Testis (tissue), 3 donors: Measurements from ENCODE around the gene BTBD2. TPM values are rescaled to one million over a fixed set of nuclear protein-coding genes. Genes with fewer than 3 reads are reported as not detected.
A peak's percentile ranks its signal among the peaks of the same experiment; 100 is the strongest.

Source experiments
- DNase-seq: peaks from one replicate; pipeline ENCODE4 v3.0.0-alpha.2; 2019
- H3K27ac ChIP-seq, 2 donors: fragments of 200-600 bp; sonication (generic); one replicate each; pipeline ENCODE4 v1.5.1; 2019
- H3K27me3 ChIP-seq: fragments of 200-600 bp; sonication (generic); one replicate; pipeline ENCODE4 v1.5.1; 2019
- H3K36me3 ChIP-seq: fragments of 200-600 bp; sonication (generic); one replicate; pipeline ENCODE4 v1.5.1; 2017; ENCODE audit warnings: low read depth; ENCODE audit errors: missing control alignments
- H3K4me1 ChIP-seq: fragments of 200-600 bp; sonication (generic); one replicate; pipeline ENCODE4 v1.5.1; 2019
- H3K4me3 ChIP-seq, 2 donors: fragments of 200-600 bp; sonication (generic); one replicate each; pipeline ENCODE4 v1.5.1; 2017 to 2019
- H3K9me3 ChIP-seq: fragments of 200-600 bp; sonication (generic); one replicate; pipeline ENCODE4 v1.5.1; 2017
- CTCF ChIP-seq, 3 experiments: fragments of 450-650 bp in 2 of 3; fragments of 200-600 bp in 1 of 3; sonication (generic) in 1 of 3; IDR thresholded peaks; one replicate each; pipeline ENCODE4 v1.5.1; 2016 to 2019; ENCODE audit warnings: antibody characterized with exemption in 3 of 3, mild to moderate bottlenecking in 2 of 3, moderate library complexity in 1 of 3
- POLR2A ChIP-seq: fragments of 450-650 bp; IDR thresholded peaks from one replicate; pipeline ENCODE4 v1.6.1; 2017; ENCODE audit warnings: antibody characterized with exemption, mild to moderate bottlenecking, moderate library complexity
- WGBS, 2 donors: methylation state at CpG; one replicate each; pipeline ENCODE4 v1.1.5; 2018; 5-methylcytosine and 5-hydroxymethylcytosine counted together
- intact Hi-C: fragments of 100-400 bp; cut with DNase I; formaldehyde crosslinking; loops from one replicate; pipeline ENCODE4 v1.15.1; 2023; ENCODE audit warnings: low total_unique reads
- polyA plus RNA-seq: library from polyadenylated mRNA; stranded (reverse); fragments of 350-450 nt; fragmentation: Illumina TruSeq; extraction: RNeasy Lipid Tissue Mini Kit (QIAGEN cat#74804); gene quantifications from one replicate; pipeline ENCODE4 v1.2.3, GENCODE V29; 2014; ENCODE audit warnings: low read depth, low replicate concordance; ENCODE audit not compliant: insufficient read depth
- total RNA-seq, 2 donors: library from RNA; depleted of rRNA; stranded (reverse); fragments of >200 nt; gene quantifications; one replicate each; pipeline ENCODE4 v1.2.3, GENCODE V29; 2016

BTBD2 gene
- total and polyA plus RNA-seq, 3 donors from 2014 or later = 43.2 to 117 (median 61.1) TPM

GRCh38 chr19:1944088-1944915 is 71.2 kb downstream of the BTBD2 start:
- TF ChIP-seq POLR2A (no peak), CTCF (IDR thresholded peaks at IDR 0.05) (no peak)
- no peaks in the 10 kb centered on the region for H3K27me3 ChIP-seq
- no peak overlapping the region for H3K27ac ChIP-seq
- peaks cover 19% of the 10 kb centered on the region for H3K4me1 ChIP-seq
- no peaks in the 10 kb centered on the region for H3K36me3 ChIP-seq
- intact Hi-C loops = no loop called here
- no peaks in the 10 kb centered on the region for H3K9me3 ChIP-seq
- DNase-seq = no peak
- no peak overlapping the region for H3K4me3 ChIP-seq
- 79 to 86% methylated on average over 14 to 36 of the region's 42 CpGs for WGBS, 2 donors

DNA sequence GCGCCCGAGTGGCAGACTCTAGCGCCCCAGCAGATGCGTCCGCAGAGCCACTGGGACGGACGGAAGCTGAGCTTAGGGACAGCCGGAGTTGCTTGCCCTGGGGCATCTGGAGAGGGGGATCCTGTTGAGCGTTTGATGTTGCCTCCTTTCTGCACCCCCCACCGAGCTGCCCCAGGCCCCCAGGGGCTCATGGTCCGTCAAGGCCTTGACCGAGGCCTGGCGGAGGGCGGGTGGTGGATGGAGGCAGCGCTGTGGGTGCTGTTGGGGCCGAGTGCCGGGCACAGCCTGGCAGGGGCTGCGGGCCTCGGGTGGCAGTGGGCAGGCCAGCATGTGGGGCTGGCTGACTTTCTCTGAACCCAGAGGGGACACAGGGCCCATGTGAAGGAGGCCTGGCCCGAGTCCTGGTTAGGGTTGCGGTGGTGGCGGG is 71.8 kb downstream of the BTBD2 start:
- Histone ChIP-seq H3K27me3 (no peaks in the 10 kb centered on the region), H3K4me3 (no peak overlapping the region), H3K27ac (no peak overlapping the region), H3K36me3 (no peaks in the 10 kb centered on the region), H3K9me3 (no peaks in the 10 kb centered on the region), H3K4me1 (peaks cover 19% of the 10 kb centered on the region)
- 81 to 89% methylated on average over 16 to 22 of the region's 22 CpGs for WGBS, 2 donors
- no peak for DNase-seq
- TF ChIP-seq POLR2A (no peak), CTCF (IDR thresholded peaks at IDR 0.05) (no peak)
- intact Hi-C loops = no loop called here

GRCh38 chr19:1942934-1943555 is 72.5 kb downstream of the BTBD2 start:
- Histone ChIP-seq H3K27ac (no peak overlapping the region), H3K36me3 (no peaks in the 10 kb centered on the region), H3K27me3 (no peaks in the 10 kb centered on the region), H3K4me3 (peak overlapping the region; percentile 68 to 80), H3K4me1 (peaks cover 19% of the 10 kb centered on the region), H3K9me3 (no peaks in the 10 kb centered on the region)
- intact Hi-C loops = no loop called here
- no peak for DNase-seq
- WGBS, 2 donors = 31 to 32% methylated on average over 21 of the region's 21 CpGs
- TF ChIP-seq CTCF (IDR thresholded peaks at IDR 0.05) = no peak
- no peak for TF ChIP-seq POLR2A

DNA sequence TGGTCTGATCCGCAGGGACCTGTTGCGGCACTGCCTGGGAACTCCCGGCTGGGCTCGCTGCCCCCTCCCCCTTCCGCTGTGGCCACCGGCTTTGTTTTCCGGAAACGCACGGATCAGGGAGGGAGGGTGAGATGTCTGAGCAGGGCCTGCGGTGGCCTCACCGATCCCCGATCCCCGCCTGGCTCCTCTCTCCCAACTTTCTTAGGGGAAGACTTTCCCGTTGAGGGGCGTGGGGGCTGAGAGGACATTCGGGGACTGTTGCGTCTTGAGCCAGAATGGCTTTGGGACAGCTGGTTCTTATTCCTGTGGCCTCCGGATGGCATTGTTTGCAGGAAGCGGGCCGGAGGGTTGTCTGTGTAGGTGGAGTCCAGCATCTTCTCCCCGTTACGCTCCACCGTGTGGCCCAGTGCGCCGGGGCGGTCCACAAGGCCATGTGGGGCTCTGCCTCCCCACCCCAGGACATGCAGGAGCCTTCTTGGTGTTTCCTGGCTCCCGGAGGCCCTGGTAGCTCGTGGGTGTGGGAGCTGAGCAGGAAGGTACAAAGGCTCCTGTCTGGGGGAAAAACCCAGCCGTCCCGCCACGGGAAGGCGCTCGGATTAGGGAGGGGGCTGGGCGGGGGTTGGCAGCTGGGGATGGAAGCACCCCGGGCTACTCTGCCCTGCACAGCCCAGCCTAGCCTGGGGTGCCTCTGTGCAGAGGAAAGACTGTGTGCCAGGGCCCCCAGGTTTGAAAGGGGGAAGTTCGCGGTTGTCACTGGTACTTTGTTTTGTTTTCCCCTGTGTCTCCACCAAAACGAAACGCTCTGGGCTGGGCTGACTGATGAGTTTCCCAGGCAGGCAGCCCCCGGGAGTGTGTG is 73.2 kb downstream of the BTBD2 start:
- intact Hi-C loops = no loop called here
- no peaks in the 10 kb centered on the region for H3K27me3 ChIP-seq
- no peaks in the 10 kb centered on the region for H3K36me3 ChIP-seq
- WGBS, 2 donors = 1 to 3% methylated on average over 30 to 40 of the region's 40 CpGs
- peak overlapping the region; percentile 68 to 80 for H3K4me3 ChIP-seq
- peak overlapping the region; percentile 79 to 97 for H3K27ac ChIP-seq
- DNase-seq = peak; percentile 79
- TF ChIP-seq POLR2A (no peak), CTCF (IDR thresholded peaks at IDR 0.05) (no peak)
- H3K4me1 ChIP-seq = peaks cover 19% of the 10 kb centered on the region
- no peaks in the 10 kb centered on the region for H3K9me3 ChIP-seq
